DOHH2 (cell line): ENCODE measurements around the gene CAPRIN2.

Experiments used
- H3F3A ChIP-seq: fragments of 200-600 bp; sonication (generic), shearing (Covaris generic); 2 replicates; pipeline ENCODE4 v1.6.0; 2016; ENCODE audit warnings: antibody characterized with exemption, mild to moderate bottlenecking; ENCODE audit not compliant: control insufficient read depth, insufficient read depth
- H3K27ac ChIP-seq: fragments of 200-600 bp; sonication (generic); 2 replicates; pipeline ENCODE4 v1.5.1; 2014; ENCODE audit warnings: low read depth, mild to moderate bottlenecking, low read length, moderate library complexity
- H3K27me3 ChIP-seq: fragments of 200-600 bp; sonication (generic); 2 replicates; pipeline ENCODE4 v1.6.1; 2014; ENCODE audit warnings: mild to moderate bottlenecking, low read length, mixed read lengths; ENCODE audit not compliant: control insufficient read depth
- H3K36me3 ChIP-seq: fragments of 200-600 bp; sonication (generic); 2 replicates; pipeline ENCODE4 v1.6.1; 2014; ENCODE audit warnings: mild to moderate bottlenecking, low read length, moderate library complexity, mixed read lengths; ENCODE audit not compliant: control insufficient read depth
- H3K4me1 ChIP-seq: fragments of 200-600 bp; sonication (generic); 2 replicates; pipeline ENCODE4 v1.6.1; 2014; ENCODE audit warnings: mild to moderate bottlenecking, low read length, mixed read lengths; ENCODE audit not compliant: control insufficient read depth
- H3K4me2 ChIP-seq: fragments of 200-600 bp; sonication (generic); 2 replicates; pipeline ENCODE4 v1.6.0; 2014; ENCODE audit warnings: mild to moderate bottlenecking, low read length, moderate library complexity
- H3K4me3 ChIP-seq: fragments of 200-600 bp; sonication (generic); 2 replicates; pipeline ENCODE4 v1.5.1; 2014; ENCODE audit warnings: mild to moderate bottlenecking, low read length, mixed read lengths
- H3K79me2 ChIP-seq: fragments of 200-600 bp; sonication (generic); 2 replicates; pipeline ENCODE4 v1.6.1; 2014; ENCODE audit warnings: mild to moderate bottlenecking, low read length, mixed read lengths; ENCODE audit not compliant: control insufficient read depth
- H3K9me2 ChIP-seq: fragments of 200-600 bp; sonication (generic); replicated peaks from 2 replicates; pipeline ENCODE4 v1.6.1; 2014; ENCODE audit warnings: mild to moderate bottlenecking, low read length, mixed read lengths; ENCODE audit not compliant: control insufficient read depth
- H3K9me3 ChIP-seq: fragments of 200-600 bp; sonication (generic); 2 replicates; pipeline ENCODE4 v1.6.1; 2014; ENCODE audit warnings: antibody characterized with exemption, low read length, mixed read lengths; ENCODE audit not compliant: control insufficient read depth, insufficient read depth
- H4K20me1 ChIP-seq: fragments of 200-600 bp; sonication (generic); 2 replicates; pipeline ENCODE4 v1.6.0; 2014; ENCODE audit warnings: low read depth, mild to moderate bottlenecking, antibody characterized with exemption, low read length, moderate library complexity; ENCODE audit not compliant: control insufficient read depth, insufficient read depth
- EZH2phosphoT487 ChIP-seq: fragments of 200-600 bp; sonication (generic); IDR thresholded peaks from 2 replicates; pipeline ENCODE4 v1.6.1; 2017; ENCODE audit warnings: borderline replicate concordance, mild to moderate bottlenecking, antibody characterized with exemption, low read length, moderate library complexity, mixed read lengths
- TF ChIP-seq, protein P1 (sequence below): fragments of 200-600 bp; sonication (generic); IDR thresholded peaks from one replicate; pipeline ENCODE4 v1.5.1; 2014; ENCODE audit warnings: antibody characterized with exemption, mild to moderate bottlenecking, low read depth, low read length; ENCODE audit not compliant: poor library complexity, severe bottlenecking

Gene CAPRIN2, protein sequence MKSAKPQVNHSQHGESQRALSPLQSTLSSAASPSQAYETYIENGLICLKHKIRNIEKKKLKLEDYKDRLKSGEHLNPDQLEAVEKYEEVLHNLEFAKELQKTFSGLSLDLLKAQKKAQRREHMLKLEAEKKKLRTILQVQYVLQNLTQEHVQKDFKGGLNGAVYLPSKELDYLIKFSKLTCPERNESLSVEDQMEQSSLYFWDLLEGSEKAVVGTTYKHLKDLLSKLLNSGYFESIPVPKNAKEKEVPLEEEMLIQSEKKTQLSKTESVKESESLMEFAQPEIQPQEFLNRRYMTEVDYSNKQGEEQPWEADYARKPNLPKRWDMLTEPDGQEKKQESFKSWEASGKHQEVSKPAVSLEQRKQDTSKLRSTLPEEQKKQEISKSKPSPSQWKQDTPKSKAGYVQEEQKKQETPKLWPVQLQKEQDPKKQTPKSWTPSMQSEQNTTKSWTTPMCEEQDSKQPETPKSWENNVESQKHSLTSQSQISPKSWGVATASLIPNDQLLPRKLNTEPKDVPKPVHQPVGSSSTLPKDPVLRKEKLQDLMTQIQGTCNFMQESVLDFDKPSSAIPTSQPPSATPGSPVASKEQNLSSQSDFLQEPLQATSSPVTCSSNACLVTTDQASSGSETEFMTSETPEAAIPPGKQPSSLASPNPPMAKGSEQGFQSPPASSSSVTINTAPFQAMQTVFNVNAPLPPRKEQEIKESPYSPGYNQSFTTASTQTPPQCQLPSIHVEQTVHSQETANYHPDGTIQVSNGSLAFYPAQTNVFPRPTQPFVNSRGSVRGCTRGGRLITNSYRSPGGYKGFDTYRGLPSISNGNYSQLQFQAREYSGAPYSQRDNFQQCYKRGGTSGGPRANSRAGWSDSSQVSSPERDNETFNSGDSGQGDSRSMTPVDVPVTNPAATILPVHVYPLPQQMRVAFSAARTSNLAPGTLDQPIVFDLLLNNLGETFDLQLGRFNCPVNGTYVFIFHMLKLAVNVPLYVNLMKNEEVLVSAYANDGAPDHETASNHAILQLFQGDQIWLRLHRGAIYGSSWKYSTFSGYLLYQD

DNA sequence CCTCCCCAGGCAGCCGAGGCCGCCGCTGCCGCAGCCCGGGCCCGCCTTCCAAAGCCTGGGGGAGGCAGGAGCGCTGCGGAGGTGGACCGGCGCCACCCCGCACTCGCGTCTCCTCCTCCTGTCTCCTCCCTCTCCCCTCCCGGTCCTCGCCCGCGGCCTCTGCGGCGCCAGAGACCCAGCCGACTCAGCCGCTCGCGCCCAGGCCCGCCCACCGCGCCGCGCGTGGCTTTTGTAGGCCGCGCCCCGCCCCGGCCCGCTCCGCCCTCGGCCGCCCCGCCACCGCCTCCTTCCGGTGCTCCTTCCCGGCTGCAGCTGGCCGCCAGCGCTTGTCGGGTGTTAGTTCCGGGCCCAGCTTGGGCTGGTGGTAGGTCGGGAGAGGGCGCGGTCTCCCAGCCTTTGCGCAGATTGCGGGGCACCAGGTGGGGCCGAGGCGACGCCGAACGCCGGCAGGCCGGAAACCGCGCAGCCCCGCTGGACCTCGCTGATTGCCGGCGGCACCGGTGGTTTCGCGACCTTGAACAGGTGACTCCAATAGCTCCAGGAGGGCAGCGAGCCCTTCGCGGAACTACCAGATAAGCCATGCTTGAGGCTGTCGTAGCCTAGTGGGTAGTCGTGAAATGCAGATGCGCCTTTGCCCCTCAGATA is at the start of gene CAPRIN2:
TSS of gene CAPRIN2 (minus strand) at position 202 of the 645 bp plus-strand sequence. CDS start 1,431 bp downstream, outside the sequence.
- Histone ChIP-seq H3K9me2 (no peaks in the 10 kb centered on the region), H3K4me2 (peak within 1 kb of the TSS; percentile 75), H3K79me2 (0 out of 2 replicates have a peak, but pooled peaks cover 3% of the 10 kb centered on the region), H4K20me1 (no peaks in the 10 kb centered on the region), H3K27me3 (no peaks in the 10 kb centered on the region), H3K27ac (no peak within 1 kb of the TSS), H3F3A (peaks cover 4% of the 10 kb centered on the region; the same call in 1 of the 2 replicates), H3K4me3 (peak within 1 kb of the TSS; percentile 96), H3K4me1 (peaks cover 22% of the 10 kb centered on the region), H3K36me3 (no peaks in the 10 kb centered on the region), H3K9me3 (no peaks in the 10 kb centered on the region)
- no peak for TF ChIP-seq EZH2phosphoT487
- TF ChIP-seq, protein P1, sequence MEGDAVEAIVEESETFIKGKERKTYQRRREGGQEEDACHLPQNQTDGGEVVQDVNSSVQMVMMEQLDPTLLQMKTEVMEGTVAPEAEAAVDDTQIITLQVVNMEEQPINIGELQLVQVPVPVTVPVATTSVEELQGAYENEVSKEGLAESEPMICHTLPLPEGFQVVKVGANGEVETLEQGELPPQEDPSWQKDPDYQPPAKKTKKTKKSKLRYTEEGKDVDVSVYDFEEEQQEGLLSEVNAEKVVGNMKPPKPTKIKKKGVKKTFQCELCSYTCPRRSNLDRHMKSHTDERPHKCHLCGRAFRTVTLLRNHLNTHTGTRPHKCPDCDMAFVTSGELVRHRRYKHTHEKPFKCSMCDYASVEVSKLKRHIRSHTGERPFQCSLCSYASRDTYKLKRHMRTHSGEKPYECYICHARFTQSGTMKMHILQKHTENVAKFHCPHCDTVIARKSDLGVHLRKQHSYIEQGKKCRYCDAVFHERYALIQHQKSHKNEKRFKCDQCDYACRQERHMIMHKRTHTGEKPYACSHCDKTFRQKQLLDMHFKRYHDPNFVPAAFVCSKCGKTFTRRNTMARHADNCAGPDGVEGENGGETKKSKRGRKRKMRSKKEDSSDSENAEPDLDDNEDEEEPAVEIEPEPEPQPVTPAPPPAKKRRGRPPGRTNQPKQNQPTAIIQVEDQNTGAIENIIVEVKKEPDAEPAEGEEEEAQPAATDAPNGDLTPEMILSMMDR = peak; percentile 37

DNA sequence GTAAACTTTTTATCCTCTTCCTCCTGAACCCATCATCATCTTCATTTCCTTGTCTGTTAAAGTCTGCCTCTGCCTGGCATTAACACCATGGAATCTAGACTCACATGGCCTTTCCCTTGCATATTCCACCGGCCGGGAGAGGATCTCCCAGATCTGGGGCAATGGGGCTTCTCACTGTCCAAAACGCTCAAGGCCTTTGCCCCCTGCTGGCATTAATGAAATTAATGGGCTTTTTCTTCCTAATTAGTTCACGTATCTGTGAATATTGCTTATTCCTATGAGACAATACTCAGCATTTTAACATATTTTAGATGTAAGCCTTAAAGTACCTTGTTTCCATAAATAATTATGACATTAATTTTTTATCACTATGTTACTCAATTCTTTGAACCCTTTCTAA is 42.9 kb upstream of the CAPRIN2 start:
- no peak for TF ChIP-seq EZH2phosphoT487
- no peaks in the 10 kb centered on the region for H3F3A ChIP-seq

DNA sequence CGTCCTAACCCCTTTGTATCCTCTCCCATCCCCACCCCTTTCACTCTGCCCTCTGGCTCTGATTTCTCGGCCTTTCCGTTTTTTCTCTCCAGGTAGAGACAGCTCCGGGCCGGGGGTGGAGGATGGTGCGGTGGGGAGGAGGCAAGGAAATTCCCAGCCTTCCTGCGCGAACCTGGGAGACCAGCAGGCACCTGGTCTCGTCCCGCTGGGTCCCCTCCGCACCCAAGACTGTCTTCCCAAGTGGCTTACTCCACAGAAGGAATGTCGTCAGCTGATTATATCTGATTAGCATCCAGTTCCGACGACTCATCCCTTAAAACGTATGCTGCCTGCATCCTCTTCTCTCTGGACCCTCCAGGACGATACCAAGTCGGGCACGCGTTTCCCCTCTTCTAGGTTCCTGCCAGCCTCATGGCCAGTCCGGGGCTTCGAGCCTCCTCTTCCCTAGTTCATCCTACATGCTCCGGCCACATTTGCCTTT is 42.2 kb upstream of the CAPRIN2 start:
- Histone ChIP-seq H3K4me3 (no peak overlapping the region), H4K20me1 (no peaks in the 10 kb centered on the region), H3K9me3 (no peaks in the 10 kb centered on the region), H3K27ac (no peak overlapping the region), H3F3A (no peaks in the 10 kb centered on the region), H3K36me3 (no peaks in the 10 kb centered on the region), H3K4me1 (no peaks in the 10 kb centered on the region), H3K9me2 (no peaks in the 10 kb centered on the region), H3K4me2 (no peak overlapping the region), H3K79me2 (no peaks in the 10 kb centered on the region), H3K27me3 (no peaks in the 10 kb centered on the region)
- TF ChIP-seq, protein P1 = no peak
- TF ChIP-seq EZH2phosphoT487 = no peak

More for the DNA sequence above, 42.9 kb upstream of the CAPRIN2 start:
- Histone ChIP-seq H3K4me2 (no peak overlapping the region), H3K4me3 (no peak overlapping the region), H3K79me2 (no peaks in the 10 kb centered on the region), H3K9me3 (no peaks in the 10 kb centered on the region), H4K20me1 (no peaks in the 10 kb centered on the region), H3K36me3 (no peaks in the 10 kb centered on the region), H3K9me2 (no peaks in the 10 kb centered on the region), H3K4me1 (no peaks in the 10 kb centered on the region), H3K27ac (no peak overlapping the region), H3K27me3 (no peaks in the 10 kb centered on the region)
